Liver (tissue), 9 donors: ENCODE results near the gene ACTN4. TPM values are rescaled to one million over a fixed set of nuclear protein-coding genes. Genes with fewer than 3 reads are reported as not detected.
A peak's percentile ranks its signal among the peaks of the same experiment; 100 is the strongest.

Experiments
- DNase-seq: peaks from one replicate; pipeline ENCODE4 v3.0.0-alpha.2; 2017; ENCODE audit warnings: low spot score
- H3K27ac ChIP-seq, 2 donors: one replicate each; pipeline ENCODE4 v1.7.0; 2013; ENCODE audit warnings: inconsistent platforms in 2 of 2, low read length in 2 of 2, control low read depth in 1 of 2, low read depth in 1 of 2, mild to moderate bottlenecking in 1 of 2
- H3K27me3 ChIP-seq, 4 donors: one replicate each; pipeline versions ENCODE4 v1.6.1 to v1.7.0; 2013; ENCODE audit warnings: low read length in 3 of 4, inconsistent platforms in 1 of 4, mild to moderate bottlenecking in 1 of 4, moderate library complexity in 1 of 4; ENCODE audit not compliant: control insufficient read depth in 4 of 4, insufficient read depth in 4 of 4
- H3K36me3 ChIP-seq, 4 donors: one replicate each; pipeline versions ENCODE4 v1.6.1 to v1.7.0; 2013; ENCODE audit warnings: low read length in 3 of 4, mild to moderate bottlenecking in 3 of 4, low read depth in 1 of 4, moderate library complexity in 1 of 4; ENCODE audit not compliant: control insufficient read depth in 4 of 4, insufficient read depth in 3 of 4
- H3K4me1 ChIP-seq, 4 donors: one replicate each; pipeline versions ENCODE4 v1.6.1 to v1.7.0; 2013; ENCODE audit warnings: low read length in 3 of 4, mild to moderate bottlenecking in 3 of 4, moderate library complexity in 1 of 4; ENCODE audit not compliant: control insufficient read depth in 4 of 4, insufficient read depth in 4 of 4
- H3K4me3 ChIP-seq, 3 donors: one replicate each; pipeline versions ENCODE4 v1.6.1 to v1.7.0; 2013; ENCODE audit warnings: low read length in 3 of 3, control low read depth in 1 of 3, low read depth in 1 of 3, mild to moderate bottlenecking in 1 of 3
- H3K9ac ChIP-seq, 2 donors: one replicate each; pipeline ENCODE4 v1.7.0; 2013; ENCODE audit warnings: low read length in 2 of 2, mild to moderate bottlenecking in 2 of 2, moderate library complexity in 2 of 2, control low read depth in 1 of 2, low read depth in 1 of 2
- H3K9me3 ChIP-seq, 4 donors: one replicate each; pipeline versions ENCODE4 v1.6.1 to v1.7.0; 2013; ENCODE audit warnings: low read length in 3 of 4; ENCODE audit not compliant: control insufficient read depth in 4 of 4
- ATF3 ChIP-seq: IDR thresholded peaks from 2 replicates; pipeline ENCODE4 v1.6.1; 2016; ENCODE audit warnings: antibody characterized with exemption
- EGR1 ChIP-seq, 2 donors: IDR thresholded peaks; 2 replicates each; pipeline ENCODE4 v1.6.1; 2016 to 2018; ENCODE audit warnings: antibody characterized with exemption in 2 of 2, low read depth in 2 of 2
- FOXA2 ChIP-seq: IDR thresholded peaks from 2 replicates; pipeline ENCODE4 v1.6.1; 2016; ENCODE audit warnings: antibody characterized with exemption
- GABPA ChIP-seq, 2 donors: IDR thresholded peaks in 1 of 2; conservative IDR thresholded peaks in 1 of 2; 2 replicates each; pipeline ENCODE4 v1.6.1; 2016; ENCODE audit warnings: antibody characterized with exemption in 2 of 2, mild to moderate bottlenecking in 1 of 2, moderate library complexity in 1 of 2
- HNF4A ChIP-seq, 2 donors: conservative IDR thresholded peaks; 2 replicates each; pipeline ENCODE4 v1.6.1; 2016; ENCODE audit warnings: antibody characterized with exemption in 2 of 2, mild to moderate bottlenecking in 2 of 2
- HNF4G ChIP-seq: IDR thresholded peaks from 2 replicates; pipeline ENCODE4 v1.6.1; 2016; ENCODE audit warnings: antibody characterized with exemption
- JUND ChIP-seq, 2 donors: IDR thresholded peaks; 2 replicates each; pipeline ENCODE4 v1.6.1; 2016; ENCODE audit warnings: antibody characterized with exemption in 2 of 2
- NR2F2 ChIP-seq: IDR thresholded peaks from 2 replicates; pipeline ENCODE4 v1.6.1; 2016; ENCODE audit warnings: antibody characterized with exemption
- RAD21 ChIP-seq, 2 donors: IDR thresholded peaks; 2 replicates each; pipeline ENCODE4 v1.6.1; 2016; ENCODE audit warnings: antibody characterized with exemption in 2 of 2, mild to moderate bottlenecking in 2 of 2
- RXRA ChIP-seq, 2 donors: IDR thresholded peaks; 2 replicates each; pipeline ENCODE4 v1.6.1; 2017 to 2018; ENCODE audit warnings: antibody characterized with exemption in 2 of 2, mild to moderate bottlenecking in 1 of 2
- SP1 ChIP-seq: IDR thresholded peaks from 2 replicates; pipeline ENCODE4 v1.6.1; 2018; ENCODE audit warnings: antibody characterized with exemption, mild to moderate bottlenecking
- TAF1 ChIP-seq: conservative IDR thresholded peaks from 2 replicates; pipeline ENCODE4 v1.6.1; 2016; ENCODE audit warnings: antibody characterized with exemption, mild to moderate bottlenecking
- ZBTB33 ChIP-seq: IDR thresholded peaks from 2 replicates; pipeline ENCODE4 v1.6.1; 2016; ENCODE audit warnings: antibody characterized with exemption
- WGBS: extraction: QIAGEN DNeasy Blood & Tissue Kit; methylation state at CpG from one replicate; pipeline ENCODE4 v1.1.7; 2013; 5-methylcytosine and 5-hydroxymethylcytosine counted together
- polyA plus RNA-seq, 2 donors: library from polyadenylated mRNA; stranded (reverse) in 1 of 2; unstranded in 1 of 2; fragments of 200-250 nt in 1 of 2; fragments of >200 nt in 1 of 2; fragmentation: Nextera tagmentation in 1 of 2; extraction: Ambion mirVana in 1 of 2; gene quantifications; one replicate each; pipeline versions ENCODE4 v1.2.1 to v1.2.3, GENCODE V29; 2013 to 2015
- total RNA-seq, 2 donors: library from RNA; depleted of rRNA; stranded (reverse); fragments of >200 nt; gene quantifications; one replicate each; pipeline ENCODE4 v1.2.3, GENCODE V29; 2014
- TF ChIP-seq, protein P1 (sequence below): fragments of 150-350 bp; IDR thresholded peaks from 2 replicates; pipeline ENCODE4 v1.5.1; 2017; ENCODE audit warnings: improper control_type of control experiment, low read depth, low read length; ENCODE audit not compliant: missing input control
- TF ChIP-seq, protein P2 (sequence below): IDR thresholded peaks from 2 replicates; pipeline ENCODE4 v1.6.1; 2016; ENCODE audit warnings: antibody characterized with exemption
- TF ChIP-seq, protein P3 (sequence below): IDR thresholded peaks from 2 replicates; pipeline ENCODE4 v1.6.1; 2016; ENCODE audit warnings: antibody characterized with exemption, mild to moderate bottlenecking
- donor health status: healthy.
- donor health status: healthy.
- donor health status: healthy.
- donor health status: healthy.
- donor health status: healthy.

Gene ACTN4
- total and polyA plus RNA-seq, 4 donors: 35.4 to 164 (median 98.7) TPM

DNA sequence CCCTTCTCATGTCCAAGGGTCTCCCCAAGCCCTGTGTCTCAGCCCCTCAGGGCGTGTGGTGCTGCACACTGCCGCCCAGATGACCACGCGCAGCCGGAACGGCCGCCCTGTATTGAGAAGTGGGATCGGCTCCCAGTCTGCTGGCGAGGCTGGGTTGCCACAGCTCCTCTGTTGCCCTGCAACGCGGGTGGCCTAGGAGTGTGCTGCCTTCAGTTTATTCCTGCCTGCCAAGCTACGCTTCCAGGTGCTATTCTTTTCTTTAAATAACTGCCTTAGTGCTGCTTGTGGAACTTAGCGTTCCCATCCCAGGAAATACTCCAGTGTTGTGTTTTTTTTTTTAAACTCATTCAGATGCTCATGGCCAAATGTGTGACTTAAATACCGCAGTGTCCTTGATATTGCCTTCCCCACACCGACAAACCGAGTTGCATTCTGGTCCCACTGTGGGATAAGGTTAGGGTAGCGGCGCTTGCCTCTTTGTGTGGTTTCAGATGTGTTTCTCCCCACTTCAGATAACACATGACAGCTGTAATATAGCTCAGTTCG is 16.6 kb downstream of the ACTN4 start:
- no peak for DNase-seq
- H3K9ac ChIP-seq: no peak overlapping the region
- TF ChIP-seq, protein P1, sequence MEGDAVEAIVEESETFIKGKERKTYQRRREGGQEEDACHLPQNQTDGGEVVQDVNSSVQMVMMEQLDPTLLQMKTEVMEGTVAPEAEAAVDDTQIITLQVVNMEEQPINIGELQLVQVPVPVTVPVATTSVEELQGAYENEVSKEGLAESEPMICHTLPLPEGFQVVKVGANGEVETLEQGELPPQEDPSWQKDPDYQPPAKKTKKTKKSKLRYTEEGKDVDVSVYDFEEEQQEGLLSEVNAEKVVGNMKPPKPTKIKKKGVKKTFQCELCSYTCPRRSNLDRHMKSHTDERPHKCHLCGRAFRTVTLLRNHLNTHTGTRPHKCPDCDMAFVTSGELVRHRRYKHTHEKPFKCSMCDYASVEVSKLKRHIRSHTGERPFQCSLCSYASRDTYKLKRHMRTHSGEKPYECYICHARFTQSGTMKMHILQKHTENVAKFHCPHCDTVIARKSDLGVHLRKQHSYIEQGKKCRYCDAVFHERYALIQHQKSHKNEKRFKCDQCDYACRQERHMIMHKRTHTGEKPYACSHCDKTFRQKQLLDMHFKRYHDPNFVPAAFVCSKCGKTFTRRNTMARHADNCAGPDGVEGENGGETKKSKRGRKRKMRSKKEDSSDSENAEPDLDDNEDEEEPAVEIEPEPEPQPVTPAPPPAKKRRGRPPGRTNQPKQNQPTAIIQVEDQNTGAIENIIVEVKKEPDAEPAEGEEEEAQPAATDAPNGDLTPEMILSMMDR: no peak
- TF ChIP-seq ATF3 (no peak), FOXA2 (no peak), SP1 (no peak), NR2F2 (no peak), ZBTB33 (no peak), EGR1 (IDR thresholded peaks at IDR 0.05; ENCODE audit: low read depth in 2 of 2) (no peak), RXRA (IDR thresholded peaks at IDR 0.05) (no peak), JUND (IDR thresholded peaks at IDR 0.05) (no peak), HNF4G (no peak), GABPA (IDR thresholded peaks at IDR 0.05 in 1 of 2, conservative IDR thresholded peaks at IDR 0.05 in 1 of 2) (no peak), TAF1 (no peak), RAD21 (IDR thresholded peaks at IDR 0.05) (no peak), HNF4A (conservative IDR thresholded peaks at IDR 0.05) (no peak)
- TF ChIP-seq, protein P2, sequence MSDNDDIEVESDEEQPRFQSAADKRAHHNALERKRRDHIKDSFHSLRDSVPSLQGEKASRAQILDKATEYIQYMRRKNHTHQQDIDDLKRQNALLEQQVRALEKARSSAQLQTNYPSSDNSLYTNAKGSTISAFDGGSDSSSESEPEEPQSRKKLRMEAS: no peak
- TF ChIP-seq, protein P3, sequence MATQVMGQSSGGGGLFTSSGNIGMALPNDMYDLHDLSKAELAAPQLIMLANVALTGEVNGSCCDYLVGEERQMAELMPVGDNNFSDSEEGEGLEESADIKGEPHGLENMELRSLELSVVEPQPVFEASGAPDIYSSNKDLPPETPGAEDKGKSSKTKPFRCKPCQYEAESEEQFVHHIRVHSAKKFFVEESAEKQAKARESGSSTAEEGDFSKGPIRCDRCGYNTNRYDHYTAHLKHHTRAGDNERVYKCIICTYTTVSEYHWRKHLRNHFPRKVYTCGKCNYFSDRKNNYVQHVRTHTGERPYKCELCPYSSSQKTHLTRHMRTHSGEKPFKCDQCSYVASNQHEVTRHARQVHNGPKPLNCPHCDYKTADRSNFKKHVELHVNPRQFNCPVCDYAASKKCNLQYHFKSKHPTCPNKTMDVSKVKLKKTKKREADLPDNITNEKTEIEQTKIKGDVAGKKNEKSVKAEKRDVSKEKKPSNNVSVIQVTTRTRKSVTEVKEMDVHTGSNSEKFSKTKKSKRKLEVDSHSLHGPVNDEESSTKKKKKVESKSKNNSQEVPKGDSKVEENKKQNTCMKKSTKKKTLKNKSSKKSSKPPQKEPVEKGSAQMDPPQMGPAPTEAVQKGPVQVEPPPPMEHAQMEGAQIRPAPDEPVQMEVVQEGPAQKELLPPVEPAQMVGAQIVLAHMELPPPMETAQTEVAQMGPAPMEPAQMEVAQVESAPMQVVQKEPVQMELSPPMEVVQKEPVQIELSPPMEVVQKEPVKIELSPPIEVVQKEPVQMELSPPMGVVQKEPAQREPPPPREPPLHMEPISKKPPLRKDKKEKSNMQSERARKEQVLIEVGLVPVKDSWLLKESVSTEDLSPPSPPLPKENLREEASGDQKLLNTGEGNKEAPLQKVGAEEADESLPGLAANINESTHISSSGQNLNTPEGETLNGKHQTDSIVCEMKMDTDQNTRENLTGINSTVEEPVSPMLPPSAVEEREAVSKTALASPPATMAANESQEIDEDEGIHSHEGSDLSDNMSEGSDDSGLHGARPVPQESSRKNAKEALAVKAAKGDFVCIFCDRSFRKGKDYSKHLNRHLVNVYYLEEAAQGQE: no peak

More for the DNA sequence above, 16.6 kb downstream of the ACTN4 start:
- Histone ChIP-seq H3K27me3 (no peaks in the 10 kb centered on the region), H3K4me3 (no peak overlapping the region), H3K36me3 (no peaks in the 10 kb centered on the region), H3K9me3 (no peaks in the 10 kb centered on the region), H3K27ac (peak overlapping the region; percentile 75 to 92), H3K4me1 (peaks cover 20 to 64% (median 55%) of the 10 kb centered on the region in 4 donors)
- 75% methylated on average over 19 of the region's 19 CpGs for WGBS
